ENCODE data around the gene WBP2NL.

WBP2NL gene

DNA sequence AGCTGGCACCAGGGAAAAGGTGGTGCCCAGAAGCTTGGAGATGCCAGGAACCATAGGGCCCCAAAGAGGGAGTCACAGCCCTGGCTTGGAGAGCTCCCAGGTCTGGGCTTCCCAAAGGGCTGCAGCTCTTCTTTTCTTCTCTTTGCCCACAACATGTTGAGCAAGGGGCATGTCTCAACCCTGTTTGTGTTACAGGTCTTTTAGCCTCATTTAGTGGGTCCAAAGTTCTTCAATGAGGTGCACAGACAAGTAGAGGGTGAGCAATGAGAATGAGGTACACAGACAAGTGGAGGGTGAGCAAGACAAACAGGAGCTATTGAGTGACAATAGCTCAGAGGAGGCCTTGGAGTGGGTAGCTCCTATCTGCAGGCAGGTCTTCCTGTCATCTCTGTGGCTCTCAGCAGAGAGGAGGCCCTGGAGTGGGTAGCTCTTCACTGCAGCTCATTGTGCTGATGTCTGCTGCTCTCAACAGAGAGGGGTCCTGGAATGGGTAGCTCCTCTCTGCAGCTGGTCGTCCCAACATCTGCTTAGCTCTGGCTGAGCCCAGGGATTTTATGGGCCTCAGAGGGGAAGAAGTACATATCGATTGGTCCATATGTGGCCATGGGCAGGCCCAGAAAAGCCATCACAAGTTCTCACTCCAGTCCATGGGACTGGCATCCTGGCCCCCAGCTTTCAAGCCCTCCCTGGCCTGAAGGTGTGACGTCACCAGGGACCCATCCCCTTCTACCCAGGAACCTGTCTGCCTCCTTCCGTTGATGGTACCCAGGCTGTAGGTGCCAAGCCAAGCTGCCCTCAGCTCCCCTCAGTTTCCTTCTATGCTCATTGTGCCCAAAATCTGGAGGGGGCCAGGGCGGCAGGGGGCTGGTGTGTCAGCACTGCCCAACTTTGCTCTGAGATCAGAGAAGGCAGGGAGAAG, 34.9 kb downstream of the WBP2NL start:
- TF ChIP-seq SPI1 (IDR thresholded peaks at IDR 0.05; ENCODE audit: borderline replicate concordance, low read depth) = no peak
- TF ChIP-seq, protein P1, sequence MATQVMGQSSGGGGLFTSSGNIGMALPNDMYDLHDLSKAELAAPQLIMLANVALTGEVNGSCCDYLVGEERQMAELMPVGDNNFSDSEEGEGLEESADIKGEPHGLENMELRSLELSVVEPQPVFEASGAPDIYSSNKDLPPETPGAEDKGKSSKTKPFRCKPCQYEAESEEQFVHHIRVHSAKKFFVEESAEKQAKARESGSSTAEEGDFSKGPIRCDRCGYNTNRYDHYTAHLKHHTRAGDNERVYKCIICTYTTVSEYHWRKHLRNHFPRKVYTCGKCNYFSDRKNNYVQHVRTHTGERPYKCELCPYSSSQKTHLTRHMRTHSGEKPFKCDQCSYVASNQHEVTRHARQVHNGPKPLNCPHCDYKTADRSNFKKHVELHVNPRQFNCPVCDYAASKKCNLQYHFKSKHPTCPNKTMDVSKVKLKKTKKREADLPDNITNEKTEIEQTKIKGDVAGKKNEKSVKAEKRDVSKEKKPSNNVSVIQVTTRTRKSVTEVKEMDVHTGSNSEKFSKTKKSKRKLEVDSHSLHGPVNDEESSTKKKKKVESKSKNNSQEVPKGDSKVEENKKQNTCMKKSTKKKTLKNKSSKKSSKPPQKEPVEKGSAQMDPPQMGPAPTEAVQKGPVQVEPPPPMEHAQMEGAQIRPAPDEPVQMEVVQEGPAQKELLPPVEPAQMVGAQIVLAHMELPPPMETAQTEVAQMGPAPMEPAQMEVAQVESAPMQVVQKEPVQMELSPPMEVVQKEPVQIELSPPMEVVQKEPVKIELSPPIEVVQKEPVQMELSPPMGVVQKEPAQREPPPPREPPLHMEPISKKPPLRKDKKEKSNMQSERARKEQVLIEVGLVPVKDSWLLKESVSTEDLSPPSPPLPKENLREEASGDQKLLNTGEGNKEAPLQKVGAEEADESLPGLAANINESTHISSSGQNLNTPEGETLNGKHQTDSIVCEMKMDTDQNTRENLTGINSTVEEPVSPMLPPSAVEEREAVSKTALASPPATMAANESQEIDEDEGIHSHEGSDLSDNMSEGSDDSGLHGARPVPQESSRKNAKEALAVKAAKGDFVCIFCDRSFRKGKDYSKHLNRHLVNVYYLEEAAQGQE (IDR thresholded peaks at IDR 0.05; ENCODE audit: insufficient replicate concordance, low read depth) = no peak
- H3K4me3 ChIP-seq (replicated peaks; ENCODE audit: insufficient read depth, low read length) = no peak overlapping the region
- DNase-seq (ENCODE audit: low read depth in 1 of 2, low spot score in 1 of 2) = no peak
- no peak overlapping the region for H3K27ac ChIP-seq (replicated peaks)
- no peaks in the 10 kb centered on the region for H3K27me3 ChIP-seq (ENCODE audit: insufficient read depth, poor library complexity, severe bottlenecking)

DNA sequence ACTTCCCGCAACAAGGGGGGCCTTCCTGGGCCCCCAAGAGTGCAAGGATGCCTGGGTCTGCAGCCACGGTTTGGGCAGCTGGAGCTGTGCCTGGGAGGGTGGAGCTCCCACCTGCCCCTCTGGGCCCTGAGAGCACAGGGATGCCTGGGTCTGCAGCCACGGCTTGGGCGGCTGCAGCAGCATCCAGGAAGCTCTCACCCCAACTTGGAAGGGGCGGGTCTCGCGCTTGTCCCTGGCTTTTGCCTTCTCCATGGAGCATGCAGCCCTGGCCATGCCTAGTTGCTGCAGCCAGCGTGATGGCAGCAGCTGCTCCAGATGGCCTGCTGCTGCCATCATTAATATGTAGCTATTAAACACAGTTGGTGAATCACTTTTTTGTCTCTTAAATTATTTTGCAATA, 36.7 kb downstream of the WBP2NL start:
- Histone ChIP-seq H3K27ac (replicated peaks) (no peak overlapping the region), H3K27me3 (ENCODE audit: insufficient read depth, poor library complexity, severe bottlenecking) (no peaks in the 10 kb centered on the region), H3K4me3 (replicated peaks; ENCODE audit: insufficient read depth, low read length) (no peak overlapping the region)
- no peak for DNase-seq (ENCODE audit: low read depth in 1 of 2, low spot score in 1 of 2)
- TF ChIP-seq CTCF (IDR thresholded peaks at IDR 0.05; ENCODE audit: insufficient read depth, low read length) = no peak
- TF ChIP-seq, protein P1 (IDR thresholded peaks at IDR 0.05; ENCODE audit: insufficient replicate concordance, low read depth) = no peak
- TF ChIP-seq SPI1 (IDR thresholded peaks at IDR 0.05; ENCODE audit: borderline replicate concordance, low read depth) = no peak
- no peak for TF ChIP-seq POLR2AphosphoS5 (IDR thresholded peaks at IDR 0.05; ENCODE audit: low read depth)
- no peak for TF ChIP-seq GABPA (IDR thresholded peaks at IDR 0.05; ENCODE audit: low read depth)

- no peak for DNase-seq (ENCODE audit: low read depth in 1 of 2, low spot score in 1 of 2)
- TF ChIP-seq GABPA (IDR thresholded peaks at IDR 0.05; ENCODE audit: low read depth) (no peak), SPI1 (IDR thresholded peaks at IDR 0.05; ENCODE audit: borderline replicate concordance, low read depth) (no peak), POLR2AphosphoS5 (IDR thresholded peaks at IDR 0.05; ENCODE audit: low read depth) (no peak), CTCF (IDR thresholded peaks at IDR 0.05; ENCODE audit: insufficient read depth, low read length) (no peak)
- TF ChIP-seq, protein P1 (IDR thresholded peaks at IDR 0.05; ENCODE audit: insufficient replicate concordance, low read depth) = no peak
- H3K27ac ChIP-seq (replicated peaks) = no peak overlapping the region
- H3K27me3 ChIP-seq (ENCODE audit: insufficient read depth, poor library complexity, severe bottlenecking) = no peaks in the 10 kb centered on the region
- no peak overlapping the region for H3K4me3 ChIP-seq (replicated peaks; ENCODE audit: insufficient read depth, low read length)
Measured at GRCh38 chr22:42039271-42039670, 40.7 kb downstream of the WBP2NL start.
